IMR-90 (cell line): ENCODE data around the gene CMSS1. TPM values are rescaled to one million over a fixed set of nuclear protein-coding genes. Genes with fewer than 3 reads are reported as not detected.

Source experiments
- ATAC-seq: fragments of 200-7000 bp; cut with Tn5 transposase; 2 replicates; pipeline ENCODE4 v1.9.1; 2020; ENCODE audit warnings: low read depth, mild to moderate bottlenecking, moderate library complexity
- BruUV-seq: library from RNA; stranded (reverse); fragments of 400-500 nt; replicated peaks from 2 replicates; lab custom pipeline; 2021; lab: Mats Ljungman, UMichigan
- CTCF ChIA-PET: fragments of 300-600 bp; formaldehyde crosslinking; extraction: SDS; loops from one replicate; lab custom pipeline; 2021; ENCODE audit warnings: antibody characterized with exemption; lab: Yijun Ruan, JAX
- POLR2A ChIA-PET: fragments of 300-600 bp; sonication (Branson Sonifier 250); formaldehyde crosslinking; loops from one replicate; lab custom pipeline; 2022; ENCODE audit warnings: antibody characterized with exemption; ENCODE audit not compliant: unreplicated experiment; lab: Charles Lee
- DNase-seq: peaks from one replicate; pipeline ENCODE4 v3.0.0; 2013
- H2AFZ ChIP-seq: replicated peaks from 2 replicates; pipeline ENCODE3; 2013; ENCODE audit warnings: low read length, mild to moderate bottlenecking; ENCODE audit not compliant: poor library complexity
- H2AK5ac ChIP-seq: 2 replicates; pipeline ENCODE4 v1.6.1; 2013; ENCODE audit warnings: low read depth, low read length, inconsistent platforms
- H2AK9ac ChIP-seq: replicated peaks from 2 replicates; pipeline ENCODE3; 2013; ENCODE audit warnings: mild to moderate bottlenecking, low read depth, low read length, moderate library complexity; ENCODE audit not compliant: poor library complexity
- H2BK120ac ChIP-seq: 2 replicates; pipeline ENCODE4 v1.6.1; 2013; ENCODE audit warnings: low read depth, low read length, inconsistent platforms
- H2BK15ac ChIP-seq: 3 replicates; pipeline ENCODE4 v1.6.1; 2013; ENCODE audit warnings: low read depth, low read length, inconsistent platforms
- H2BK20ac ChIP-seq: 2 replicates; pipeline ENCODE4 v1.6.1; 2013; ENCODE audit warnings: low read depth, mild to moderate bottlenecking, inconsistent platforms, low read length, moderate library complexity
- H2BK5ac ChIP-seq: 2 replicates; pipeline ENCODE4 v1.6.1; 2013; ENCODE audit warnings: mild to moderate bottlenecking, low read depth, low read length, inconsistent platforms; ENCODE audit not compliant: poor library complexity, severe bottlenecking
- H3K14ac ChIP-seq: replicated peaks from 2 replicates; pipeline ENCODE4 v1.6.1; 2013; ENCODE audit warnings: low read depth, low read length, inconsistent platforms
- H3K18ac ChIP-seq: 2 replicates; pipeline ENCODE4 v1.6.1; 2013; ENCODE audit warnings: low read depth, low read length, control low read depth
- H3K23ac ChIP-seq: 2 replicates; pipeline ENCODE4 v1.6.1; 2013; ENCODE audit warnings: low read depth, low read length, inconsistent platforms
- H3K27ac ChIP-seq: 2 replicates; pipeline ENCODE4 v1.5.1; 2013; ENCODE audit warnings: mild to moderate bottlenecking, control low read depth, low read length; ENCODE audit not compliant: insufficient read depth
- H3K27me3 ChIP-seq: 2 replicates; pipeline ENCODE4 v1.6.1; 2013; ENCODE audit warnings: low read length; ENCODE audit not compliant: control insufficient read depth, insufficient read depth
- H3K36me3 ChIP-seq: 2 replicates; pipeline ENCODE4 v1.6.1; 2013; ENCODE audit warnings: low read length, mixed read lengths; ENCODE audit not compliant: control insufficient read depth, insufficient read depth
- H3K4ac ChIP-seq: 2 replicates; pipeline ENCODE4 v1.6.1; 2013; ENCODE audit warnings: low read depth, low read length, inconsistent platforms
- H3K4me1 ChIP-seq: 2 replicates; pipeline ENCODE4 v1.6.1; 2013; ENCODE audit warnings: low read length, mixed read lengths; ENCODE audit not compliant: control insufficient read depth, insufficient read depth
- H3K4me2 ChIP-seq: 2 replicates; pipeline ENCODE4 v1.6.1; 2013; ENCODE audit warnings: low read depth, mild to moderate bottlenecking, control low read depth, low read length, moderate library complexity
- H3K4me3 ChIP-seq: 2 replicates; pipeline ENCODE4 v1.5.1; 2013; ENCODE audit warnings: low read depth, mild to moderate bottlenecking, control low read depth, low read length, moderate library complexity; ENCODE audit not compliant: insufficient read depth
- H3K56ac ChIP-seq: 2 replicates; pipeline ENCODE4 v1.6.1; 2013; ENCODE audit warnings: low read length, inconsistent platforms; ENCODE audit not compliant: insufficient read depth; ENCODE audit errors: extremely low read depth
- H3K79me1 ChIP-seq, 2 experiments: 2 replicates each; pipeline ENCODE4 v1.6.1; 2013; ENCODE audit warnings: low read length in 2 of 2, inconsistent platforms in 1 of 2, low read depth in 1 of 2
- H3K9ac ChIP-seq: 2 replicates; pipeline ENCODE4 v1.6.1; 2013; ENCODE audit warnings: low read depth, low read length, control low read depth
- H3K9me1 ChIP-seq: 2 replicates; pipeline ENCODE4 v1.6.1; 2013; ENCODE audit warnings: low read length, inconsistent platforms; ENCODE audit not compliant: insufficient read depth
- H3K9me3 ChIP-seq: 2 replicates; pipeline ENCODE4 v1.6.1; 2013; ENCODE audit warnings: low read length; ENCODE audit not compliant: control insufficient read depth, insufficient read depth
- H4K20me1 ChIP-seq: 2 replicates; pipeline ENCODE4 v1.6.1; 2013; ENCODE audit warnings: low read length, inconsistent platforms; ENCODE audit not compliant: insufficient read depth
- H4K5ac ChIP-seq: 2 replicates; pipeline ENCODE4 v1.6.1; 2013; ENCODE audit warnings: mild to moderate bottlenecking, low read depth, low read length, control low read depth
- H4K8ac ChIP-seq, 2 experiments: 2 replicates each; pipeline ENCODE4 v1.6.1; 2013; ENCODE audit warnings: low read depth in 2 of 2, low read length in 2 of 2, control low read depth in 1 of 2, inconsistent platforms in 1 of 2
- H4K91ac ChIP-seq: 2 replicates; pipeline ENCODE4 v1.6.1; 2013; ENCODE audit warnings: low read depth, low read length, inconsistent platforms; ENCODE audit not compliant: insufficient read depth
- CEBPB ChIP-seq: IDR thresholded peaks from 2 replicates; pipeline ENCODE4 v1.6.1; 2012; ENCODE audit warnings: low read depth, low read length, improper control_type of control experiment
- POLR2A ChIP-seq: IDR thresholded peaks from 2 replicates; pipeline ENCODE4 v1.6.1; 2012; ENCODE audit warnings: mild to moderate bottlenecking, low read depth, low read length
- RAD21 ChIP-seq: IDR thresholded peaks from 2 replicates; pipeline ENCODE4 v1.6.1; 2012; ENCODE audit warnings: low read length, improper control_type of control experiment
- USF2 ChIP-seq: fragments of 150-350 bp; IDR thresholded peaks from 2 replicates; pipeline ENCODE4 v1.6.1; 2017; ENCODE audit warnings: mild to moderate bottlenecking, antibody characterized with exemption, low read length, low read depth
- WGBS, 2 experiments: methylation state at CpG; one replicate each; pipeline versions ENCODE4 v1.1.5 to v1.1.7; 2013; ENCODE audit warnings: missing lambda C conversion rate in 2 of 2; ENCODE audit not compliant: insufficient read length in 1 of 2; ENCODE audit errors: extremely low coverage in 2 of 2; 5-methylcytosine and 5-hydroxymethylcytosine counted together
- dilution Hi-C: fragments of 300-500 bp; cut with HindIII; formaldehyde crosslinking; loops from one replicate; pipeline ENCODE4 v1.14.3; 2018; ENCODE audit warnings: low sequenced_read_pairs; ENCODE audit not compliant: unreplicated experiment
- in situ Hi-C: fragments of 300-500 bp; cut with MboI; formaldehyde crosslinking; loops from 3 replicates; pipeline ENCODE4 v1.14.3; 2019; ENCODE audit warnings: low sequenced_read_pairs, inconsistent platforms, mixed read lengths
- intact Hi-C: fragments of 100-400 bp; cut with micrococcal nuclease; formaldehyde crosslinking; loops from 2 replicates; pipeline ENCODE4 v1.10.0; 2022
- polyA plus RNA-seq, 3 experiments: library from polyadenylated mRNA; depleted of rRNA; stranded (reverse); fragments of >200 nt; gene quantifications; 2 replicates each; pipeline ENCODE4 v1.2.3, GENCODE V29; 2012; ENCODE audit warnings: low replicate concordance in 1 of 3
- total RNA-seq: library from RNA; depleted of rRNA; stranded (reverse); fragments of >200 nt; gene quantifications from 2 replicates; pipeline ENCODE4 v1.2.3, GENCODE V29; 2012
- TF ChIP-seq, protein P1 (sequence below): conservative IDR thresholded peaks from 2 replicates; pipeline ENCODE4 v1.5.1; 2012; ENCODE audit warnings: mild to moderate bottlenecking, low read depth, low read length, improper control_type of control experiment

CMSS1 gene
- total and polyA plus RNA-seq, 2 of the 4 experiments (the other 2 are of a cell fraction) = 12.5 to 13.6 TPM

GRCh38 chr3:99845999-99846398, 28.3 kb downstream of the CMSS1 start:
- in situ Hi-C loops = loop anchor here (25.0 kb wide), 1 partner anchor 891 kb away; no protein-coding TSS in a partner anchor
- Histone ChIP-seq H3K9me3 (no peaks in the 10 kb centered on the region), H2AFZ (no peak overlapping the region), H2BK15ac (no peak overlapping the region), H4K20me1 (peaks cover 18% of the 10 kb centered on the region), H2BK20ac (no peak overlapping the region), H3K4me2 (no peak overlapping the region), H2AK9ac (no peak overlapping the region), H3K36me3 (peaks cover 17% of the 10 kb centered on the region), H3K9ac (no peak overlapping the region), H4K5ac (peak overlapping the region; percentile 49; the same call in 1 of the 2 replicates), H2BK5ac (peak overlapping the region; percentile 53), H4K8ac (no peak overlapping the region; a peak in 1 of 4 replicates), H3K4ac (no peak overlapping the region), H3K56ac (no peak overlapping the region), H3K9me1 (peaks cover 12% of the 10 kb centered on the region), H3K79me1 (peaks cover 32 to 62% of the 10 kb centered on the region in 2 experiments), H3K4me3 (no peak overlapping the region), H2BK120ac (no peak overlapping the region), H3K4me1 (peaks cover 15% of the 10 kb centered on the region), H3K27ac (peak overlapping the region; percentile 35; the same call in 1 of the 2 replicates), H3K27me3 (no peaks in the 10 kb centered on the region), H3K23ac (no peak overlapping the region), H3K14ac (no peak overlapping the region), H4K91ac (no peak overlapping the region), H3K18ac (0 out of 2 replicates have a peak overlapping the region, but pooled peaks have one; percentile 45), H2AK5ac (no peak overlapping the region)
- TF ChIP-seq, protein P1, sequence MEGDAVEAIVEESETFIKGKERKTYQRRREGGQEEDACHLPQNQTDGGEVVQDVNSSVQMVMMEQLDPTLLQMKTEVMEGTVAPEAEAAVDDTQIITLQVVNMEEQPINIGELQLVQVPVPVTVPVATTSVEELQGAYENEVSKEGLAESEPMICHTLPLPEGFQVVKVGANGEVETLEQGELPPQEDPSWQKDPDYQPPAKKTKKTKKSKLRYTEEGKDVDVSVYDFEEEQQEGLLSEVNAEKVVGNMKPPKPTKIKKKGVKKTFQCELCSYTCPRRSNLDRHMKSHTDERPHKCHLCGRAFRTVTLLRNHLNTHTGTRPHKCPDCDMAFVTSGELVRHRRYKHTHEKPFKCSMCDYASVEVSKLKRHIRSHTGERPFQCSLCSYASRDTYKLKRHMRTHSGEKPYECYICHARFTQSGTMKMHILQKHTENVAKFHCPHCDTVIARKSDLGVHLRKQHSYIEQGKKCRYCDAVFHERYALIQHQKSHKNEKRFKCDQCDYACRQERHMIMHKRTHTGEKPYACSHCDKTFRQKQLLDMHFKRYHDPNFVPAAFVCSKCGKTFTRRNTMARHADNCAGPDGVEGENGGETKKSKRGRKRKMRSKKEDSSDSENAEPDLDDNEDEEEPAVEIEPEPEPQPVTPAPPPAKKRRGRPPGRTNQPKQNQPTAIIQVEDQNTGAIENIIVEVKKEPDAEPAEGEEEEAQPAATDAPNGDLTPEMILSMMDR = no peak
- TF ChIP-seq USF2 (no peak), POLR2A (no peak), RAD21 (no peak), CEBPB (no peak)
- dilution Hi-C loops = no loop called here
- ChIA-PET CTCF (interaction anchor here (0.7 to 1.3 kb wide), 3 partner anchors 199 to 408 kb away, joined by 3 to 7 read pairs (median 4); no protein-coding TSS in a partner anchor), POLR2A (no interaction called here)
- BruUV-seq = no TSS peak
- intact Hi-C loops = no loop called here
- no peak for DNase-seq
- ATAC-seq = no peak
- WGBS, 2 experiments = no CpG with 5 or more reads among the region's 2 CpGs
